Loucy (cell line): ENCODE measurements around the gene MCF2L.

Source experiments
- CTCF ChIP-seq: fragments of 200-600 bp; sonication (generic); conservative IDR thresholded peaks from 2 replicates; pipeline ENCODE4 v1.5.1; 2014; ENCODE audit warnings: mild to moderate bottlenecking, antibody characterized with exemption, low read length
- EZH2phosphoT487 ChIP-seq: fragments of 200-600 bp; IDR thresholded peaks from 2 replicates; pipeline ENCODE4 v1.6.1; 2018; ENCODE audit warnings: antibody characterized with exemption, mild to moderate bottlenecking, moderate library complexity, borderline replicate concordance

GRCh38 chr13:113017506-113018215, 48.6 kb downstream of the MCF2L start:
- TF ChIP-seq CTCF (no peak), EZH2phosphoT487 (no peak)
